Measurements from ENCODE around the gene TRIM7.
"Not testable (repeated sequence)": the region's sequence is repeated elsewhere in the genome, so short reads cannot be mapped to it uniquely, and the experiment has no call there.

Gene TRIM7

GRCh38 chr5:181190711-181191525 is 14.1 kb downstream of the TRIM7 start:
- DNase-seq, result no peak

GRCh38 chr5:181189962-181190710 is 14.9 kb downstream of the TRIM7 start:
- no peak for DNase-seq

GRCh38 chr5:181189363-181189961 is 15.5 kb downstream of the TRIM7 start:
- no peak for DNase-seq

- no peak for DNase-seq
Measured at GRCh38 chr5:181188700-181189362, 16.2 kb downstream of the TRIM7 start.

- no peak for DNase-seq
Measured at GRCh38 chr5:181187500-181188213, 17.3 kb downstream of the TRIM7 start.

GRCh38 chr5:181186986-181187499 is 18.0 kb downstream of the TRIM7 start:
- no peak for DNase-seq

- no peak for DNase-seq
Measured at GRCh38 chr5:181186022-181186421, 19.0 kb downstream of the TRIM7 start.

GRCh38 chr5:181185560-181185959 is 19.4 kb downstream of the TRIM7 start:
- no peak for DNase-seq

GRCh38 chr5:181184845-181185216 is 20.2 kb downstream of the TRIM7 start:
- DNase-seq, result no peak

- DNase-seq, result no peak
Measured at GRCh38 chr5:181182651-181183050, 22.3 kb downstream of the TRIM7 start.

GRCh38 chr5:181181650-181182565 is 23.1 kb downstream of the TRIM7 start:
- DNase-seq, result no peak

- DNase-seq, result not testable (repeated sequence)
Measured at GRCh38 chr5:181177559-181177958, 27.4 kb downstream of the TRIM7 start.

- no peak for DNase-seq
Measured at GRCh38 chr5:181176254-181176952, 28.6 kb downstream of the TRIM7 start.

- DNase-seq, result no peak
Measured at GRCh38 chr5:181173420-181174342, 31.3 kb downstream of the TRIM7 start.

GRCh38 chr5:181173027-181173419 is 32.0 kb downstream of the TRIM7 start:
- no peak for DNase-seq

- no peak for DNase-seq
Measured at GRCh38 chr5:181171782-181172181, 33.2 kb downstream of the TRIM7 start.

GRCh38 chr5:181170996-181171395 is 34.0 kb downstream of the TRIM7 start:
- DNase-seq, result no peak

GRCh38 chr5:181170237-181170825 is 34.7 kb downstream of the TRIM7 start:
- DNase-seq, result no peak
